Keratinocyte (primary cell): ENCODE data around the gene S100A10. TPM values are rescaled to one million over a fixed set of nuclear protein-coding genes. Genes with fewer than 3 reads are reported as not detected.

Experiments
- DNase-seq: peaks from one replicate; pipeline ENCODE4 v3.0.0-alpha.2; 2011; ENCODE audit warnings: low read depth, missing footprints, low spot score
- FAIRE-seq: peaks from 2 replicates; lab custom pipeline; 2011; peaks lifted over from hg19 to GRCh38; lab: Jason Lieb, UNC
- H2AFZ ChIP-seq: 2 replicates; pipeline ENCODE4 v1.6.0; 2012; ENCODE audit warnings: low read length, control low read depth, inconsistent platforms; ENCODE audit not compliant: control insufficient read depth
- H3K27ac ChIP-seq: 2 replicates; pipeline ENCODE4 v1.5.1; 2011; ENCODE audit warnings: low read length; ENCODE audit not compliant: control insufficient read depth, insufficient read depth
- H3K27me3 ChIP-seq: 3 replicates; pipeline ENCODE4 v1.6.0; 2011; ENCODE audit warnings: low read length; ENCODE audit not compliant: control insufficient read depth, insufficient read depth; ENCODE audit errors: extremely low read depth
- H3K36me3 ChIP-seq, 2 experiments: 2 replicates in 1 of 2; 3 replicates in 1 of 2; pipeline ENCODE4 v1.5.1; 2011; ENCODE audit warnings: low read length in 2 of 2, mild to moderate bottlenecking in 1 of 2; ENCODE audit not compliant: control insufficient read depth in 2 of 2, insufficient read depth in 2 of 2; ENCODE audit errors: extremely low read depth in 1 of 2
- H3K4me1 ChIP-seq: 3 replicates; pipeline ENCODE4 v1.5.1; 2011; ENCODE audit warnings: low read length; ENCODE audit not compliant: control insufficient read depth, insufficient read depth; ENCODE audit errors: extremely low read depth
- H3K4me2 ChIP-seq: 3 replicates; pipeline ENCODE4 v1.6.0; 2011; ENCODE audit warnings: low read depth, low read length; ENCODE audit not compliant: control insufficient read depth, insufficient read depth; ENCODE audit errors: extremely low read depth
- H3K4me3 ChIP-seq, 3 experiments: fragments of 200-600 bp in 1 of 3; sonication (generic) in 1 of 3; 2 replicates in 2 of 3; 3 replicates in 1 of 3; pipeline ENCODE4 v1.5.1; 2011 to 2016; ENCODE audit warnings: low read length in 3 of 3, mild to moderate bottlenecking in 3 of 3, control low read depth in 2 of 3, inconsistent platforms in 1 of 3, low read depth in 1 of 3, mixed read lengths in 1 of 3, mixed run types in 1 of 3, moderate library complexity in 1 of 3; ENCODE audit not compliant: control insufficient read depth in 2 of 3, insufficient read depth in 2 of 3; ENCODE audit errors: extremely low read depth in 1 of 3
- H3K79me2 ChIP-seq: 2 replicates; pipeline ENCODE4 v1.6.0; 2012; ENCODE audit warnings: low read length; ENCODE audit not compliant: control insufficient read depth, insufficient read depth
- H3K9ac ChIP-seq: 3 replicates; pipeline ENCODE4 v1.6.0; 2011; ENCODE audit warnings: low read length; ENCODE audit not compliant: control insufficient read depth, insufficient read depth; ENCODE audit errors: extremely low read depth
- H3K9me1 ChIP-seq: 3 replicates; pipeline ENCODE4 v1.6.0; 2011; ENCODE audit warnings: low read length; ENCODE audit not compliant: control insufficient read depth, insufficient read depth; ENCODE audit errors: extremely low read depth
- H3K9me3 ChIP-seq: 2 replicates; pipeline ENCODE4 v1.5.1; 2012; ENCODE audit warnings: low read depth, low read length; ENCODE audit not compliant: control insufficient read depth
- H4K20me1 ChIP-seq: 3 replicates; pipeline ENCODE4 v1.6.0; 2011; ENCODE audit warnings: low read length; ENCODE audit not compliant: control insufficient read depth, insufficient read depth; ENCODE audit errors: extremely low read depth
- EZH2 ChIP-seq: IDR thresholded peaks from one replicate; pipeline ENCODE4 v1.6.1; 2012; ENCODE audit warnings: inconsistent platforms, mild to moderate bottlenecking, low read length, moderate library complexity
- dilution Hi-C: fragments of 300-500 bp; cut with MboI; formaldehyde crosslinking; loops from one replicate; pipeline ENCODE4 v1.7.0; 2020; ENCODE audit warnings: low sequenced_read_pairs; ENCODE audit not compliant: extremely low pct_ligation_motif_present
- polyA plus RNA-seq, 5 experiments: library from polyadenylated mRNA; depleted of rRNA in 3 of 5; stranded (reverse) in 3 of 5; stranded (forward) in 1 of 5; unstranded in 1 of 5; fragments of >200 nt; gene quantifications; 1 replicate in 1 of 5; 2 replicates in 3 of 5; 3 replicates in 1 of 5; pipeline versions ENCODE4 v1.2.1 to v1.2.3, GENCODE V29; 2011 to 2012; ENCODE audit warnings: missing spikeins in 2 of 5, low read depth in 1 of 5, low replicate concordance in 1 of 5
- TF ChIP-seq, protein P1 (sequence below), 3 experiments: IDR thresholded peaks in 1 of 3; conservative IDR thresholded peaks in 1 of 3; optimal IDR thresholded peaks in 1 of 3; 2 replicates in 2 of 3; 3 replicates in 1 of 3; pipeline versions ENCODE3 to v1.5.1; 2011; ENCODE audit warnings: low read length in 3 of 3, mild to moderate bottlenecking in 3 of 3, moderate library complexity in 2 of 3, control low read depth in 1 of 3, inconsistent platforms in 1 of 3; ENCODE audit not compliant: insufficient read depth in 2 of 3; ENCODE audit errors: extremely low read depth in 1 of 3

Gene S100A10
- polyA plus RNA-seq, 1 donor (not counting 4 experiments of a cell fraction or from before 2014, with no cell fraction given), result 1,061 TPM

- H3K4me3 ChIP-seq, result no peak overlapping the region
- H3K4me2 ChIP-seq, result no peak overlapping the region
- no peak for FAIRE-seq
- H3K79me2 ChIP-seq, result no peaks in the 10 kb centered on the region
- dilution Hi-C loops, result no loop called here
- no peaks in the 10 kb centered on the region for H3K27me3 ChIP-seq
- peaks cover 61% of the 10 kb centered on the region for H3K4me1 ChIP-seq
- no peaks in the 10 kb centered on the region for H3K9me1 ChIP-seq
- H3K36me3 ChIP-seq, result no peaks in the 10 kb centered on the region
- no peak overlapping the region for H2AFZ ChIP-seq
- TF ChIP-seq EZH2, result no peak
- TF ChIP-seq, protein P1, sequence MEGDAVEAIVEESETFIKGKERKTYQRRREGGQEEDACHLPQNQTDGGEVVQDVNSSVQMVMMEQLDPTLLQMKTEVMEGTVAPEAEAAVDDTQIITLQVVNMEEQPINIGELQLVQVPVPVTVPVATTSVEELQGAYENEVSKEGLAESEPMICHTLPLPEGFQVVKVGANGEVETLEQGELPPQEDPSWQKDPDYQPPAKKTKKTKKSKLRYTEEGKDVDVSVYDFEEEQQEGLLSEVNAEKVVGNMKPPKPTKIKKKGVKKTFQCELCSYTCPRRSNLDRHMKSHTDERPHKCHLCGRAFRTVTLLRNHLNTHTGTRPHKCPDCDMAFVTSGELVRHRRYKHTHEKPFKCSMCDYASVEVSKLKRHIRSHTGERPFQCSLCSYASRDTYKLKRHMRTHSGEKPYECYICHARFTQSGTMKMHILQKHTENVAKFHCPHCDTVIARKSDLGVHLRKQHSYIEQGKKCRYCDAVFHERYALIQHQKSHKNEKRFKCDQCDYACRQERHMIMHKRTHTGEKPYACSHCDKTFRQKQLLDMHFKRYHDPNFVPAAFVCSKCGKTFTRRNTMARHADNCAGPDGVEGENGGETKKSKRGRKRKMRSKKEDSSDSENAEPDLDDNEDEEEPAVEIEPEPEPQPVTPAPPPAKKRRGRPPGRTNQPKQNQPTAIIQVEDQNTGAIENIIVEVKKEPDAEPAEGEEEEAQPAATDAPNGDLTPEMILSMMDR (optimal IDR thresholded peaks at IDR 0.05 in 1 of 3, IDR thresholded peaks at IDR 0.05 in 1 of 3, conservative IDR thresholded peaks at IDR 0.05 in 1 of 3; ENCODE audit: extremely low read depth in 1 of 3, insufficient read depth in 2 of 3, low read length in 3 of 3), result no peak
- H3K27ac ChIP-seq, result no peak overlapping the region
- DNase-seq, result no peak
- no peaks in the 10 kb centered on the region for H4K20me1 ChIP-seq
- no peak overlapping the region for H3K9ac ChIP-seq
- H3K9me3 ChIP-seq, result no peaks in the 10 kb centered on the region
These were observed 26.6 kb downstream of the S100A10 start for GRCh38 chr1:151967091-151967490.

DNA sequence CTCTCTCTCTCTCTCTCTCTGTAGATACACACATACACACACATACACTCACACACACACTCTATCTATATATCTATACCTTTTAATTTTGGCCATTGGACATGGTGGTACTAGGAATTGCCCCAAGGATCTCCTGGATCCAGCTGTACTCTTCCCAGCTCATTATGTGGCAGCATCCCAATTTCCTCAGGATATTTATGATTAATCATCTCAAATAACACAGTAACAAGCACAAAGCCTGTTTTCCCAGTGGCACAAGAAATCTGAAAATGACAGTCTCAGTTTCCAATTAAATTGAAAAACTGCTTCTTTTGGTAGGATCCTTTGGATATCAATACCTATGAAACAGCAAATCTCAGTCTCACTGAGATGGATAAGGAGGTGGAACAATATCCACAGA lies 27.6 kb downstream of the S100A10 start:
- no peaks in the 10 kb centered on the region for H3K27me3 ChIP-seq
- peaks cover 59% of the 10 kb centered on the region for H3K4me1 ChIP-seq
- TF ChIP-seq, protein P1 (optimal IDR thresholded peaks at IDR 0.05 in 1 of 3, IDR thresholded peaks at IDR 0.05 in 1 of 3, conservative IDR thresholded peaks at IDR 0.05 in 1 of 3; ENCODE audit: extremely low read depth in 1 of 3, insufficient read depth in 2 of 3, low read length in 3 of 3), result no peak
- no peak for TF ChIP-seq EZH2
- H3K79me2 ChIP-seq, result no peaks in the 10 kb centered on the region
- no peaks in the 10 kb centered on the region for H4K20me1 ChIP-seq
- H3K9me1 ChIP-seq, result no peaks in the 10 kb centered on the region
- no peak overlapping the region for H3K27ac ChIP-seq
- H3K36me3 ChIP-seq, result no peaks in the 10 kb centered on the region
- no peak overlapping the region for H3K9ac ChIP-seq
- DNase-seq (no peak), FAIRE-seq (no peak)
- dilution Hi-C loops, result no loop called here
- no peak overlapping the region for H2AFZ ChIP-seq
- H3K9me3 ChIP-seq, result no peaks in the 10 kb centered on the region
- H3K4me3 ChIP-seq, result no peak overlapping the region
- no peak overlapping the region for H3K4me2 ChIP-seq
